Glomerular endothelial cell (primary cell): ENCODE results near the gene BCAS1. TPM values are rescaled to one million over a fixed set of nuclear protein-coding genes. Genes with fewer than 3 reads are reported as not detected.

Experiments used
- DNase-seq: peaks from one replicate; pipeline ENCODE4 v3.0.0-alpha.2; 2011; ENCODE audit warnings: low read depth, low spot score; ENCODE audit errors: extremely low read depth
- total RNA-seq: library from RNA; depleted of rRNA; stranded (reverse); fragments of >200 nt; gene quantifications from 2 replicates; pipeline ENCODE4 v1.2.3, GENCODE V29; 2015

The BCAS1 gene
- total RNA-seq: not detected in 2 replicates

- DNase-seq: no peak
Measured at GRCh38 chr20:54070187-54070987, at the start of gene BCAS1. Gene BCAS1, minus strand, starts transcription at chr20:54070594. Its CDS starts 11,876 bp downstream, at chr20:54058718.

- no peak for DNase-seq
Measured at GRCh38 chr20:54119744-54120143, 49.4 kb upstream of the BCAS1 start.

GRCh38 chr20:54118220-54119001, 48.0 kb upstream of the BCAS1 start:
- DNase-seq: no peak

- no peak for DNase-seq
Measured at GRCh38 chr20:54116550-54117235, 46.3 kb upstream of the BCAS1 start.

- DNase-seq: no peak
Measured at GRCh38 chr20:54115172-54115854, 44.9 kb upstream of the BCAS1 start.

GRCh38 chr20:54114109-54114508, 43.7 kb upstream of the BCAS1 start:
- DNase-seq: no peak

GRCh38 chr20:54113566-54113965, 43.2 kb upstream of the BCAS1 start:
- DNase-seq: no peak

GRCh38 chr20:54112221-54112884, 42.0 kb upstream of the BCAS1 start:
- DNase-seq: no peak

- no peak for DNase-seq
Measured at GRCh38 chr20:54111460-54111859, 41.1 kb upstream of the BCAS1 start.

GRCh38 chr20:54110457-54110856, 40.1 kb upstream of the BCAS1 start:
- DNase-seq: no peak

- no peak for DNase-seq
Measured at GRCh38 chr20:54110041-54110440, 39.6 kb upstream of the BCAS1 start.

- no peak for DNase-seq
Measured at GRCh38 chr20:54108817-54109216, 38.4 kb upstream of the BCAS1 start.

GRCh38 chr20:54108326-54108642, 37.9 kb upstream of the BCAS1 start:
- DNase-seq: no peak

GRCh38 chr20:54107600-54108325, 37.4 kb upstream of the BCAS1 start:
- DNase-seq: no peak

- DNase-seq: no peak
Measured at GRCh38 chr20:54107181-54107580, 36.8 kb upstream of the BCAS1 start.

GRCh38 chr20:54106162-54106561, 35.8 kb upstream of the BCAS1 start:
- no peak for DNase-seq

GRCh38 chr20:54105653-54106052, 35.3 kb upstream of the BCAS1 start:
- DNase-seq: no peak

- DNase-seq: no peak
Measured at GRCh38 chr20:54104781-54105180, 34.4 kb upstream of the BCAS1 start.

- DNase-seq: no peak
Measured at GRCh38 chr20:54103762-54104600, 33.6 kb upstream of the BCAS1 start.
